ENCODE results near the gene MCF2L.

The MCF2L gene

DNA sequence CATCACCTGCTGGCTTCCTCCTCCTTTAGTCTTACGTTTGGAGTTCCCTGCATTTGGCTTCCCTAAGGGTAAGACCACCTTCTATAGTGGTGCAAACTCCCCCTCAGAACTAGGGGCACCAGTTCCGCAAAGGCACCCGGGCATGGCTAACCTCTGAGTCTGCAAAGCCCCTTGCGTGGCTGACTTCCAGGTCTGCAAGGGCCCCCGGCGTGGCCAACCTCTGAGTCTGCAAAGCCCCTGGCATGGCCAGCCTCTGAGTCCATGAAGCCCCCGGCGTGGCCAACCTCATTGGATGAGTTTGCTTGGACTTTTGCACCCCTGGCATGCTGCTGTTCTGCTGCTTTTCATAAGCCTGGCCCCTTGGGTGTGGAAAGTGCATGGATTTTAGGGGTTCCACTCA lies 5.1 kb downstream of the MCF2L start:
- Histone ChIP-seq H3K27me3 (ENCODE audit: control insufficient read depth, insufficient read depth, low read length) (peaks cover 9% of the 10 kb centered on the region), H3K27ac (ENCODE audit: low read depth, low read length) (no peak overlapping the region), H3K9ac (ENCODE audit: low read depth, low read length) (no peak overlapping the region), H3K36me3 (ENCODE audit: control insufficient read depth, insufficient read depth, low read length) (no peaks in the 10 kb centered on the region), H3K4me3 (ENCODE audit: low read depth, low read length) (no peak overlapping the region), H3K9me3 (ENCODE audit: control insufficient read depth, insufficient read depth, low read length) (no peaks in the 10 kb centered on the region), H3K4me1 (ENCODE audit: control insufficient read depth, insufficient read depth, low read length) (peaks cover 5% of the 10 kb centered on the region; the same call in 1 of the 2 replicates)

- H3K9me3 ChIP-seq (ENCODE audit: control insufficient read depth, insufficient read depth, low read length), result no peaks in the 10 kb centered on the region
- no peak overlapping the region for H3K4me3 ChIP-seq (ENCODE audit: low read depth, low read length)
- H3K9ac ChIP-seq (ENCODE audit: low read depth, low read length), result no peak overlapping the region
- H3K4me1 ChIP-seq (ENCODE audit: control insufficient read depth, insufficient read depth, low read length), result peaks cover 2% of the 10 kb centered on the region; the same call in 1 of the 2 replicates
- no peaks in the 10 kb centered on the region for H3K36me3 ChIP-seq (ENCODE audit: control insufficient read depth, insufficient read depth, low read length)
- H3K27ac ChIP-seq (ENCODE audit: low read depth, low read length), result no peak overlapping the region
- peaks cover 8% of the 10 kb centered on the region for H3K27me3 ChIP-seq (ENCODE audit: control insufficient read depth, insufficient read depth, low read length)
These were observed 5.7 kb downstream of the MCF2L start for GRCh38 chr13:112974671-112975070.

DNA sequence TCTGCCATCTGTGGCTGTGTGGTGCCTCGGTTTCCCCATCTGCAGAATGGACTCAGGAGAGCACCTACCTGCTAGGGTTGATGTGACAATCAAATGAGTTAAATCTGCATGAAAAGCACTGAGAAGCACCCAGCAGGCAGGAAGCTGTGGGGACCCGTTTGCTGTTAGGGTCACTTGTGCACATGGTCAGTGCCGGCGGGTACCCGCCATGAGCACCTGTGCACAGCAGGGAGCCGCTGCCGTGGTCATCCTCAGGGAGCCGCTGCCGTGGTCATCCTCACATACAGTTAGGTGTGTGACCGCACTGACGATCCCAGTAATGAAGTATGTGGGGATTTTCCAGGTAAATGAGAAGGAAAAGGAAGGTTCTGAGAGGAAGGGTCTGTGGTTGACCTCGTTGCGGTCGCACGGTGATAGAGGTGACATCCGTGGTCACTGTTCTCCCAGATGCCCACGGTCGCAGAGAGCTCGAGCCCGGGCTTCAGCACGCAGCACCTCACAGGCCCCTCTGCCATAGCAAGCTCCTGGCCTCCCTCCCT lies 6.5 kb downstream of the MCF2L start:
- Histone ChIP-seq H3K4me1 (ENCODE audit: control insufficient read depth, insufficient read depth, low read length) (no peaks in the 10 kb centered on the region), H3K9me3 (ENCODE audit: control insufficient read depth, insufficient read depth, low read length) (no peaks in the 10 kb centered on the region), H3K4me3 (ENCODE audit: low read depth, low read length) (no peak overlapping the region), H3K27me3 (ENCODE audit: control insufficient read depth, insufficient read depth, low read length) (no peaks in the 10 kb centered on the region; the same call in 1 of the 2 replicates), H3K36me3 (ENCODE audit: control insufficient read depth, insufficient read depth, low read length) (no peaks in the 10 kb centered on the region), H3K9ac (ENCODE audit: low read depth, low read length) (no peak overlapping the region), H3K27ac (ENCODE audit: low read depth, low read length) (no peak overlapping the region)

DNA sequence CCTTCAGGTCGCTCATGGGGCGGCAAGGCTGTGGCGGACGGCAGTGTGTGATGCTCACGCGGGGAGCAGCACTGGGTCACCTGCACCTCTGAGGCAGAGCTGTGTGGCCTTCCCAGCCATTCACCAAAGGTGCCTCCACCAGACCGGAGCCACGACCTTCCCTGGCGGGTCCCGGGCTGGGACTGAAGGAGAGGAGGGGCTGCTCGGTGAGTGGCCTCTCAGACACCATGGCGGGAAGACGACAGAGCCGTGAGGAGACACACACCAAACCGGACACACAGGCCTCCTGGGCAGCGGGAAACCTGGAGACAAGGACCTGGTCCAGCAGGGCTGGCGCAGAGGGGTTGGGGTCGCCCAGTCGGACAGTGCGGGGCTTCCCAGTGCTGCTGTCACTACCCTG lies 7.5 kb downstream of the MCF2L start:
- Histone ChIP-seq H3K9me3 (ENCODE audit: control insufficient read depth, insufficient read depth, low read length) (no peaks in the 10 kb centered on the region), H3K4me1 (ENCODE audit: control insufficient read depth, insufficient read depth, low read length) (no peaks in the 10 kb centered on the region), H3K9ac (ENCODE audit: low read depth, low read length) (no peak overlapping the region), H3K27me3 (ENCODE audit: control insufficient read depth, insufficient read depth, low read length) (no peaks in the 10 kb centered on the region), H3K4me3 (ENCODE audit: low read depth, low read length) (no peak overlapping the region), H3K36me3 (ENCODE audit: control insufficient read depth, insufficient read depth, low read length) (no peaks in the 10 kb centered on the region), H3K27ac (ENCODE audit: low read depth, low read length) (no peak overlapping the region)

DNA sequence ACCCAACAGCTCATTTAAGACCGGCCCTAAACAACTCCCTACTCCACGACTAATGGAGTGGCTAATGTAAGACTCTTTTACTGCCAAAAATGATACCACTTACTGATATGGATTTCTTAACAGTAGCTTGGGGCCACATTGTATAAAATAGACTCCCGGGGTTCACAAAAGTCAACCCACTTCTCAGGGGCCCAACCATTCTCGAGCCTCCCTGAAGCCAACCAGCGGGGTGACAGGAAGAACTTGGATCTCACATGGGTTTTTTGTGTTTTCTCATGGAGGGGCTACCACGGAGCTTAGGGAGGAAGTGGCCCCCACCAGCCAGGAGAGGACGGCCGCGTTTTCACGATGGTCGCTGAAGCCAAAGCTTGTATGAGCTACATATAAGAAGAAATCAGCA lies 8.1 kb downstream of the MCF2L start:
- Histone ChIP-seq H3K27me3 (ENCODE audit: control insufficient read depth, insufficient read depth, low read length) (no peaks in the 10 kb centered on the region), H3K4me3 (ENCODE audit: low read depth, low read length) (no peak overlapping the region), H3K4me1 (ENCODE audit: control insufficient read depth, insufficient read depth, low read length) (no peaks in the 10 kb centered on the region), H3K9ac (ENCODE audit: low read depth, low read length) (no peak overlapping the region), H3K9me3 (ENCODE audit: control insufficient read depth, insufficient read depth, low read length) (no peaks in the 10 kb centered on the region), H3K36me3 (ENCODE audit: control insufficient read depth, insufficient read depth, low read length) (no peaks in the 10 kb centered on the region), H3K27ac (ENCODE audit: low read depth, low read length) (no peak overlapping the region)

DNA sequence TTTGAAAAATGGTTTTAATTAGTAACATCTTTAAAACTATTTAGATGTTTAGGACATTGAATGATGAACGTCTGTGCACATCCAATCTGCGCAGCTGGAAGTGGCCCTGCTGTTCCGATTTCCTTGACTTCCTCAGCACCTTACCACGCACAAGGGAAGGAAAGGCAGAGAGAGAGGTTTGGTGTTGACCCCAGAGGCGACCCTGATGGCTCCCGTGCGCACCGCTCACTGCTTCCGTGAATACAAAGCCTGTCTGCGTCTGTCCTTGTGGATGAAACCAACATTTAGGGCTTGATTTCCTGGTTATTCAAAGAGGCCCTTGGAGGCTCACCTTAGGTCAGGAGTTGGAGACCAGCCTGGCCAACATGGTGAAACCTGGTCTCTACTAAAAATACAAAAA lies 8.5 kb downstream of the MCF2L start:
- H3K36me3 ChIP-seq (ENCODE audit: control insufficient read depth, insufficient read depth, low read length), result no peaks in the 10 kb centered on the region
- no peak overlapping the region for H3K27ac ChIP-seq (ENCODE audit: low read depth, low read length)
- no peaks in the 10 kb centered on the region for H3K27me3 ChIP-seq (ENCODE audit: control insufficient read depth, insufficient read depth, low read length)
- no peak overlapping the region for H3K4me3 ChIP-seq (ENCODE audit: low read depth, low read length)
- no peaks in the 10 kb centered on the region for H3K4me1 ChIP-seq (ENCODE audit: control insufficient read depth, insufficient read depth, low read length)
- no peaks in the 10 kb centered on the region for H3K9me3 ChIP-seq (ENCODE audit: control insufficient read depth, insufficient read depth, low read length)
- H3K9ac ChIP-seq (ENCODE audit: low read depth, low read length), result no peak overlapping the region

DNA sequence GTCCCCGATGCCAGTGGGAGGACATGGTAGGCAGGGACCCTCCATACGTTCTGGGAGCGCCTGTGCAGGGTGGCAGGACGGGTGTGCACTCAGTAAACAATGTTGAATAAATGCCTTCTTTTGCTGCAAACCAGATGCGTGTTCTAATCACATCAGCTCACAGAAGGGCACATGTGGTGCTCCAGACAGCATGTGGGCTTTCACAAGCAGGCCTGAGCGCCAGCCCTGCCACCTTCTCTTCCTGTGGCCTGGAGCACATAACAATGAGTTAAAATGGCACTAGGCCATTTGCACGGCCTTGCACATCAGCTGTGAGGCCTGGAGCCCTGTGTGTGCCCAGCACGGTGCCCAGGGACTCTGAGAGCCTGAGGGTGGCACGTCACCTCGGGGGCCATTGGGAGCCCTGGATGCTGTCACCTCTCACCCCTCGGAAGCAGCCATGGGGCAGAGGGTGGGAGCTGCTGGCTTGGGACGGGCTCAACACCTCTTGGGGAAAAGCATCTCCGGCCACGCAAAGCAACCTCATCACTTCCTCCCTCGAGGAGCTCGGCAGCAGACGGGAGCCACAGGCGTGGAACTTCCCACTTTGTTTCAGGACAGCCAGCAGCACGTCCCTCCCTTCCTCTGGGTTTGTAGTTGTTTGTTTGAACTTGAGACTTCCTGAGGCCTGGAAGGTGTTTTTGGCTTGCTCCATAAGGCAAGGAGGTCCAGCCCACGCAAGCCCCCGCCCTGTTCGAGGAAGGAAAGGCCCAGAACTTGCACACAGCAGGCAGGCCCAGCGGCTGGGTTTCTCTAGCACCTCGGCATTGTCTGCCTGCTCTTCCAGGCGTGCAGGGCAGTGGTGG lies 9.8 kb downstream of the MCF2L start:
- H3K4me3 ChIP-seq (ENCODE audit: low read depth, low read length), result no peak overlapping the region
- H3K9me3 ChIP-seq (ENCODE audit: control insufficient read depth, insufficient read depth, low read length), result no peaks in the 10 kb centered on the region
- no peaks in the 10 kb centered on the region for H3K4me1 ChIP-seq (ENCODE audit: control insufficient read depth, insufficient read depth, low read length)
- H3K27ac ChIP-seq (ENCODE audit: low read depth, low read length), result no peak overlapping the region
- no peaks in the 10 kb centered on the region for H3K27me3 ChIP-seq (ENCODE audit: control insufficient read depth, insufficient read depth, low read length)
- H3K9ac ChIP-seq (ENCODE audit: low read depth, low read length), result no peak overlapping the region
- no peaks in the 10 kb centered on the region for H3K36me3 ChIP-seq (ENCODE audit: control insufficient read depth, insufficient read depth, low read length)

DNA sequence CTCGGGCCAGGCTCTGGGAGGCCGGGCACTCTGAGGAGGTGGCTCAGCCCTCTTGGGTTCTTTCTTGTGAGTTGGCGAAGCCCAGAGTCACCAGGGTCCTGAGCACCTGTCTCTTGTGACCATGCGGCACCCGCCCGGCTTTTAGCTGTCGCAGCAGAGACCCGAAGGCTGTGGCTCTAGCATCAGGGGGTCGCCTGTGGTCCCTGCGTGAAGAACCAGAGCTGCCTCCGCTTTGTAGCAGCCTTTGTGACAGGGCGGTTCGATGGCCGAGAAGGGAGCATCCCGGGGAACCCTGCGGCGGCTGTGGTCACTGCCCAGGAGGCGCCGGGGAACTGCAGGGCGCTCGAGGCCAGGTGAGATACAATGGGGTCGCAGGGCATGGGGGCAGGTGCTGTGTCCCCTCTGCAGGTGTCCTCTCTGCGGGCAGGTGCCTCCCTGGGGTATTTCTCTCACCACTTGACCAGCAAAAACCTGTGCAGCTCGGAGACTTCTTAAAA lies 10.4 kb downstream of the MCF2L start:
- no peak overlapping the region for H3K4me3 ChIP-seq (ENCODE audit: low read depth, low read length)
- no peaks in the 10 kb centered on the region for H3K27me3 ChIP-seq (ENCODE audit: control insufficient read depth, insufficient read depth, low read length)
- H3K9ac ChIP-seq (ENCODE audit: low read depth, low read length), result no peak overlapping the region
- H3K4me1 ChIP-seq (ENCODE audit: control insufficient read depth, insufficient read depth, low read length), result no peaks in the 10 kb centered on the region
- H3K27ac ChIP-seq (ENCODE audit: low read depth, low read length), result no peak overlapping the region
- no peaks in the 10 kb centered on the region for H3K36me3 ChIP-seq (ENCODE audit: control insufficient read depth, insufficient read depth, low read length)
- no peaks in the 10 kb centered on the region for H3K9me3 ChIP-seq (ENCODE audit: control insufficient read depth, insufficient read depth, low read length)

GRCh38 chr13:112980434-112980833 lies 11.4 kb downstream of the MCF2L start:
- Histone ChIP-seq H3K9ac (ENCODE audit: low read depth, low read length) (no peak overlapping the region), H3K4me3 (ENCODE audit: low read depth, low read length) (no peak overlapping the region), H3K9me3 (ENCODE audit: control insufficient read depth, insufficient read depth, low read length) (no peaks in the 10 kb centered on the region), H3K27me3 (ENCODE audit: control insufficient read depth, insufficient read depth, low read length) (no peaks in the 10 kb centered on the region), H3K27ac (ENCODE audit: low read depth, low read length) (no peak overlapping the region), H3K4me1 (ENCODE audit: control insufficient read depth, insufficient read depth, low read length) (no peaks in the 10 kb centered on the region), H3K36me3 (ENCODE audit: control insufficient read depth, insufficient read depth, low read length) (no peaks in the 10 kb centered on the region)

- Histone ChIP-seq H3K4me1 (ENCODE audit: control insufficient read depth, insufficient read depth, low read length) (no peaks in the 10 kb centered on the region), H3K36me3 (ENCODE audit: control insufficient read depth, insufficient read depth, low read length) (no peaks in the 10 kb centered on the region), H3K4me3 (ENCODE audit: low read depth, low read length) (no peak overlapping the region), H3K27me3 (ENCODE audit: control insufficient read depth, insufficient read depth, low read length) (no peaks in the 10 kb centered on the region), H3K27ac (ENCODE audit: low read depth, low read length) (no peak overlapping the region), H3K9me3 (ENCODE audit: control insufficient read depth, insufficient read depth, low read length) (no peaks in the 10 kb centered on the region), H3K9ac (ENCODE audit: low read depth, low read length) (no peak overlapping the region)
These were observed 12.4 kb downstream of the MCF2L start for GRCh38 chr13:112981451-112981850.

- no peak overlapping the region for H3K4me3 ChIP-seq (ENCODE audit: low read depth, low read length)
- no peaks in the 10 kb centered on the region for H3K36me3 ChIP-seq (ENCODE audit: control insufficient read depth, insufficient read depth, low read length)
- H3K9ac ChIP-seq (ENCODE audit: low read depth, low read length), result no peak overlapping the region
- H3K9me3 ChIP-seq (ENCODE audit: control insufficient read depth, insufficient read depth, low read length), result no peaks in the 10 kb centered on the region
- no peaks in the 10 kb centered on the region for H3K27me3 ChIP-seq (ENCODE audit: control insufficient read depth, insufficient read depth, low read length)
- no peak overlapping the region for H3K27ac ChIP-seq (ENCODE audit: low read depth, low read length)
- no peaks in the 10 kb centered on the region for H3K4me1 ChIP-seq (ENCODE audit: control insufficient read depth, insufficient read depth, low read length)
These were observed 13.4 kb downstream of the MCF2L start for GRCh38 chr13:112982281-112983041.
